HG03520 (cell line): ENCODE results near the gene RBM20.

Experiments used
- ATAC-seq: cut with Tn5 transposase; IDR thresholded peaks from one replicate; pipeline ENCODE4 v1.9.1; 2021; ENCODE audit warnings: mild to moderate bottlenecking, moderate library complexity; ENCODE audit not compliant: unreplicated experiment

RBM20 gene

GRCh38 chr10:110885932-110886674 is 242.0 kb downstream of the RBM20 start:
- no peak for ATAC-seq

- ATAC-seq, result no peak
These were observed 243.4 kb downstream of the RBM20 start for GRCh38 chr10:110887560-110887959.
